Keratinocyte (primary cell): Measurements from ENCODE around the gene TMTC3. TPM values are rescaled to one million over a fixed set of nuclear protein-coding genes. Genes with fewer than 3 reads are reported as not detected.

Source experiments
- DNase-seq: peaks from one replicate; pipeline ENCODE4 v3.0.0-alpha.2; 2011; ENCODE audit warnings: low read depth, missing footprints, low spot score
- FAIRE-seq: peaks from 2 replicates; lab custom pipeline; 2011; peaks lifted over from hg19 to GRCh38; lab: Jason Lieb, UNC
- H2AFZ ChIP-seq: 2 replicates; pipeline ENCODE4 v1.6.0; 2012; ENCODE audit warnings: low read length, control low read depth, inconsistent platforms; ENCODE audit not compliant: control insufficient read depth
- H3K27ac ChIP-seq: 2 replicates; pipeline ENCODE4 v1.5.1; 2011; ENCODE audit warnings: low read length; ENCODE audit not compliant: control insufficient read depth, insufficient read depth
- H3K27me3 ChIP-seq: 3 replicates; pipeline ENCODE4 v1.6.0; 2011; ENCODE audit warnings: low read length; ENCODE audit not compliant: control insufficient read depth, insufficient read depth; ENCODE audit errors: extremely low read depth
- H3K36me3 ChIP-seq, 2 experiments: 2 replicates in 1 of 2; 3 replicates in 1 of 2; pipeline ENCODE4 v1.5.1; 2011; ENCODE audit warnings: low read length in 2 of 2, mild to moderate bottlenecking in 1 of 2; ENCODE audit not compliant: control insufficient read depth in 2 of 2, insufficient read depth in 2 of 2; ENCODE audit errors: extremely low read depth in 1 of 2
- H3K4me1 ChIP-seq: 3 replicates; pipeline ENCODE4 v1.5.1; 2011; ENCODE audit warnings: low read length; ENCODE audit not compliant: control insufficient read depth, insufficient read depth; ENCODE audit errors: extremely low read depth
- H3K4me2 ChIP-seq: 3 replicates; pipeline ENCODE4 v1.6.0; 2011; ENCODE audit warnings: low read depth, low read length; ENCODE audit not compliant: control insufficient read depth, insufficient read depth; ENCODE audit errors: extremely low read depth
- H3K4me3 ChIP-seq, 3 experiments: fragments of 200-600 bp in 1 of 3; sonication (generic) in 1 of 3; 2 replicates in 2 of 3; 3 replicates in 1 of 3; pipeline ENCODE4 v1.5.1; 2011 to 2016; ENCODE audit warnings: low read length in 3 of 3, mild to moderate bottlenecking in 3 of 3, control low read depth in 2 of 3, inconsistent platforms in 1 of 3, low read depth in 1 of 3, mixed read lengths in 1 of 3, mixed run types in 1 of 3, moderate library complexity in 1 of 3; ENCODE audit not compliant: control insufficient read depth in 2 of 3, insufficient read depth in 2 of 3; ENCODE audit errors: extremely low read depth in 1 of 3
- H3K79me2 ChIP-seq: 2 replicates; pipeline ENCODE4 v1.6.0; 2012; ENCODE audit warnings: low read length; ENCODE audit not compliant: control insufficient read depth, insufficient read depth
- H3K9ac ChIP-seq: 3 replicates; pipeline ENCODE4 v1.6.0; 2011; ENCODE audit warnings: low read length; ENCODE audit not compliant: control insufficient read depth, insufficient read depth; ENCODE audit errors: extremely low read depth
- H3K9me1 ChIP-seq: 3 replicates; pipeline ENCODE4 v1.6.0; 2011; ENCODE audit warnings: low read length; ENCODE audit not compliant: control insufficient read depth, insufficient read depth; ENCODE audit errors: extremely low read depth
- H3K9me3 ChIP-seq: 2 replicates; pipeline ENCODE4 v1.5.1; 2012; ENCODE audit warnings: low read depth, low read length; ENCODE audit not compliant: control insufficient read depth
- H4K20me1 ChIP-seq: 3 replicates; pipeline ENCODE4 v1.6.0; 2011; ENCODE audit warnings: low read length; ENCODE audit not compliant: control insufficient read depth, insufficient read depth; ENCODE audit errors: extremely low read depth
- EZH2 ChIP-seq: IDR thresholded peaks from one replicate; pipeline ENCODE4 v1.6.1; 2012; ENCODE audit warnings: inconsistent platforms, mild to moderate bottlenecking, low read length, moderate library complexity
- dilution Hi-C: fragments of 300-500 bp; cut with MboI; formaldehyde crosslinking; loops from one replicate; pipeline ENCODE4 v1.7.0; 2020; ENCODE audit warnings: low sequenced_read_pairs; ENCODE audit not compliant: extremely low pct_ligation_motif_present
- polyA plus RNA-seq, 5 experiments: library from polyadenylated mRNA; depleted of rRNA in 3 of 5; stranded (reverse) in 3 of 5; stranded (forward) in 1 of 5; unstranded in 1 of 5; fragments of >200 nt; gene quantifications; 1 replicate in 1 of 5; 2 replicates in 3 of 5; 3 replicates in 1 of 5; pipeline versions ENCODE4 v1.2.1 to v1.2.3, GENCODE V29; 2011 to 2012; ENCODE audit warnings: missing spikeins in 2 of 5, low read depth in 1 of 5, low replicate concordance in 1 of 5
- TF ChIP-seq, protein P1 (sequence below), 3 experiments: IDR thresholded peaks in 1 of 3; conservative IDR thresholded peaks in 1 of 3; optimal IDR thresholded peaks in 1 of 3; 2 replicates in 2 of 3; 3 replicates in 1 of 3; pipeline versions ENCODE3 to v1.5.1; 2011; ENCODE audit warnings: low read length in 3 of 3, mild to moderate bottlenecking in 3 of 3, moderate library complexity in 2 of 3, control low read depth in 1 of 3, inconsistent platforms in 1 of 3; ENCODE audit not compliant: insufficient read depth in 2 of 3; ENCODE audit errors: extremely low read depth in 1 of 3

TMTC3 gene
- polyA plus RNA-seq, 1 donor (not counting 4 experiments of a cell fraction or from before 2014, with no cell fraction given) = 35.1 TPM

- H4K20me1 ChIP-seq = no peaks in the 10 kb centered on the region
- DNase-seq = no peak
- TF ChIP-seq, protein P1, sequence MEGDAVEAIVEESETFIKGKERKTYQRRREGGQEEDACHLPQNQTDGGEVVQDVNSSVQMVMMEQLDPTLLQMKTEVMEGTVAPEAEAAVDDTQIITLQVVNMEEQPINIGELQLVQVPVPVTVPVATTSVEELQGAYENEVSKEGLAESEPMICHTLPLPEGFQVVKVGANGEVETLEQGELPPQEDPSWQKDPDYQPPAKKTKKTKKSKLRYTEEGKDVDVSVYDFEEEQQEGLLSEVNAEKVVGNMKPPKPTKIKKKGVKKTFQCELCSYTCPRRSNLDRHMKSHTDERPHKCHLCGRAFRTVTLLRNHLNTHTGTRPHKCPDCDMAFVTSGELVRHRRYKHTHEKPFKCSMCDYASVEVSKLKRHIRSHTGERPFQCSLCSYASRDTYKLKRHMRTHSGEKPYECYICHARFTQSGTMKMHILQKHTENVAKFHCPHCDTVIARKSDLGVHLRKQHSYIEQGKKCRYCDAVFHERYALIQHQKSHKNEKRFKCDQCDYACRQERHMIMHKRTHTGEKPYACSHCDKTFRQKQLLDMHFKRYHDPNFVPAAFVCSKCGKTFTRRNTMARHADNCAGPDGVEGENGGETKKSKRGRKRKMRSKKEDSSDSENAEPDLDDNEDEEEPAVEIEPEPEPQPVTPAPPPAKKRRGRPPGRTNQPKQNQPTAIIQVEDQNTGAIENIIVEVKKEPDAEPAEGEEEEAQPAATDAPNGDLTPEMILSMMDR (optimal IDR thresholded peaks at IDR 0.05 in 1 of 3, IDR thresholded peaks at IDR 0.05 in 1 of 3, conservative IDR thresholded peaks at IDR 0.05 in 1 of 3; ENCODE audit: extremely low read depth in 1 of 3, insufficient read depth in 2 of 3, low read length in 3 of 3) = no peak
- TF ChIP-seq EZH2 = no peak
- H3K4me3 ChIP-seq = no peak overlapping the region
- H3K27me3 ChIP-seq = no peaks in the 10 kb centered on the region
- H3K79me2 ChIP-seq = no peaks in the 10 kb centered on the region
- H3K9me1 ChIP-seq = no peaks in the 10 kb centered on the region
- no peak overlapping the region for H3K4me2 ChIP-seq
- no peak for FAIRE-seq
- no peaks in the 10 kb centered on the region for H3K9me3 ChIP-seq
- H3K27ac ChIP-seq = no peak overlapping the region
- peaks cover 3 to 6% of the 10 kb centered on the region in 2 experiments for H3K36me3 ChIP-seq
- H3K4me1 ChIP-seq = no peaks in the 10 kb centered on the region
- no peak overlapping the region for H3K9ac ChIP-seq
- dilution Hi-C loops = no loop called here
- H2AFZ ChIP-seq = no peak overlapping the region
Measured at GRCh38 chr12:88167384-88167783, 25.3 kb downstream of the TMTC3 start.

GRCh38 chr12:88172844-88173407 lies 30.8 kb downstream of the TMTC3 start:
- DNase-seq = no peak
- FAIRE-seq = no peak
- H3K4me3 ChIP-seq = no peak overlapping the region
- no peaks in the 10 kb centered on the region for H3K9me1 ChIP-seq
- no peaks in the 10 kb centered on the region for H4K20me1 ChIP-seq
- no peaks in the 10 kb centered on the region for H3K79me2 ChIP-seq
- no peak overlapping the region for H3K9ac ChIP-seq
- H3K27me3 ChIP-seq = no peaks in the 10 kb centered on the region
- H3K4me1 ChIP-seq = no peaks in the 10 kb centered on the region
- H3K9me3 ChIP-seq = no peaks in the 10 kb centered on the region
- H3K27ac ChIP-seq = no peak overlapping the region
- no peak overlapping the region for H3K4me2 ChIP-seq
- TF ChIP-seq EZH2 = no peak
- TF ChIP-seq, protein P1 (optimal IDR thresholded peaks at IDR 0.05 in 1 of 3, IDR thresholded peaks at IDR 0.05 in 1 of 3, conservative IDR thresholded peaks at IDR 0.05 in 1 of 3; ENCODE audit: extremely low read depth in 1 of 3, insufficient read depth in 2 of 3, low read length in 3 of 3) = no peak
- no peak overlapping the region for H2AFZ ChIP-seq
- peaks cover 1 to 9% of the 10 kb centered on the region in 2 experiments for H3K36me3 ChIP-seq
- dilution Hi-C loops = no loop called here
